ENCODE measurements around the gene C17orf114.

The C17orf114 gene

GRCh38 chr17:4771519-4772234 lies 30.5 kb downstream of the C17orf114 start, which contains the start of gene TM4SF5:
Gene TM4SF5, plus strand, starts transcription at chr17:4771886. Its CDS starts 37 bp downstream, at chr17:4771923.
- ChIA-PET CTCF (interaction anchor here (0.6 to 0.8 kb wide), 3 partner anchors 18 to 205 kb away, joined by 3 to 4 read pairs (median 3); partner anchors contain the start of gene CHRNE), POLR2A (ENCODE audit: low non-redundant PET) (no interaction called here)
- DNase-seq (ENCODE audit: low spot score), result no peak

DNA sequence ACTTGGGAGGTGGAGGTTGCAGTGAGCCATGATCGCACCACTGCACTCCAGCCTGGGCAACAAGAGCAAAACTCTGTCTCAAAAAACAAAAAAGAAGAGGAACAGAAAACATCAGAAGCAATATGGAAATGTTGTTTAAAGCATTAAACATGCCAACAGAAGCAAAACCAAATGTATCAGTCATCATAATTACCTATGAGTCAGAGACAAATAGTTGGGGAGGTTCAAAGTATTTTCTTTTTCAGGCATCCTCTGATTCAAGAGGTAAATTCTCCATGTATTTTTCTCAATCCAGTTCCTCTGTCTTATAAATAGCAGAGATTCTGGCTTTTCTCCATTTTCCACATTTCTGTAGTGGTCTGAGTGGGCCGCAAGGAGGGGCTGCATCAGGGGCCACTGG lies 32.5 kb downstream of the C17orf114 start:
- peak; percentile 59 for DNase-seq (ENCODE audit: low spot score)
- POLR2A ChIA-PET (ENCODE audit: low non-redundant PET), result interaction anchor here (0.6 kb wide), 1 partner anchor 26 kb away, joined by 3 read pairs; the partner anchor contains the start of gene PSMB6
- CTCF ChIA-PET, result interaction anchor here (0.7 kb wide), 1 partner anchor 203 kb away, joined by 4 read pairs; no protein-coding TSS in a partner anchor
- H3K27ac ChIP-seq, result no peak overlapping the region
- TF ChIP-seq CTCF (conservative IDR thresholded peaks at IDR 0.05; ENCODE audit: low read depth), result no peak

More at GRCh38 chr17:4771519-4772234, 30.5 kb downstream of the C17orf114 start, which contains the start of gene TM4SF5:
- no peak within 1 kb of the TSS for H3K27ac ChIP-seq
- no peak for TF ChIP-seq CTCF (conservative IDR thresholded peaks at IDR 0.05; ENCODE audit: low read depth)

DNA sequence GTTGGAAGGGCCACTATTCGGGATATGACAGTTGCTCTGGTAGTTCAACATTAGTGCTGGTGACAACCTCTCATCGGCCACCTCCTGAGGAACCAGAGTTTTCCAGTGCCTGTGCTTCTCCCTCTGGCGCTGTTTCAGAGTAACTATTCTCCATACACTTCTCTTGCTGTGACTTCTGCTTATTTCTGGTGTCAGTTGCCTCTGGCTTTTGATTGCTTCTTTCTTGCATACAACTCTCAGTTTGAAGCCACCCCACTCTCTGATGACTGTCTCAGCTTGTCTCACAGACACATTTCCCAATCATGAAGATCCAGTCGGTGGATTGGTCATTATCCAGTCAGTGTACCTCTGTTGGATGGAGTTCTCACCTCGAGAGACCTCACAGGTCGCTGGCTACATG lies 33.8 kb downstream of the C17orf114 start:
- DNase-seq (ENCODE audit: low spot score), result no peak
- H3K27ac ChIP-seq, result no peak overlapping the region
- CTCF ChIA-PET, result no interaction called here
- POLR2A ChIA-PET (ENCODE audit: low non-redundant PET), result no interaction called here
- no peak for TF ChIP-seq CTCF (conservative IDR thresholded peaks at IDR 0.05; ENCODE audit: low read depth)

DNA sequence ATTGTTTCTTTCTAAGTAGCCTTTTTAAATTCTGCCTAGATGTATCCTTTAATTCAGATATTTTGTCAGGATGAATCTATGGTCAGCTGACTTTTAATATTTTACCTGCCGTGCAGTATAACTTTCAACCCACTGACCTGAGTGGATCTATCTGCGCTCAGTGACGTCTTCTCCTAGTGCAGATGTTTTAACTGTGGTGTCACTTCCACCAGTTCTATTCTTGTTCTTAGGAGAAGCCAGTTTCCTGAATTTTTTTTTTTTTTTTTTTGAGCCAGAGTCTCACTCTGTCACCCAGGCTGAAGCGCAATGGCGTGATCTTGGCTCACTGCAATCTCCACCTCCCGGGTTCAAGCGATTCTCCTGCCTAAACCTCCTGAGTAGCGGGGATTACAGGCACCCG lies 35.4 kb downstream of the C17orf114 start:
- DNase-seq (ENCODE audit: low spot score), result no peak
- no peak for TF ChIP-seq CTCF (conservative IDR thresholded peaks at IDR 0.05; ENCODE audit: low read depth)
- POLR2A ChIA-PET (ENCODE audit: low non-redundant PET), result no interaction called here
- no peak overlapping the region for H3K27ac ChIP-seq
- CTCF ChIA-PET, result no interaction called here

DNA sequence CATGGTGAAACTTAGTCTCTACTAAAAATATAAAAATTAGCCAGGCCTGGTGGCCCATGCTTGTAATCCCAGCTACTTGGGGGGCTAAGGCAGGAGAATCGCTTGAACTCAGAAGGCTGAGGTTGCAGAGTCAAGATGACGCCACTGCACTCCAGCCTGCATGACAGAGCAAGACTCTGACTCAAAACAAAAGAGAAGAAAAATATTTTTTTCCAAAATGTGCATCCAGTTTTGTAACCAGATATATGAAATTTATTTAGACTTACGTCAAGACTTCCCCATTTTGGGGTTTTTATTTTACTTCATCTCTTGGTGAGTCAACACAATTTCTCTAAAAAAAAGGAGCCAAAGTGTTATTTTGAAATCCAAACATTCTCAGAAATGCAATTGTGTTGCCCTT lies 35.9 kb downstream of the C17orf114 start:
- DNase-seq (ENCODE audit: low spot score), result no peak
- TF ChIP-seq CTCF (conservative IDR thresholded peaks at IDR 0.05; ENCODE audit: low read depth), result no peak
- ChIA-PET CTCF (no interaction called here), POLR2A (ENCODE audit: low non-redundant PET) (no interaction called here)
- H3K27ac ChIP-seq, result no peak overlapping the region

DNA sequence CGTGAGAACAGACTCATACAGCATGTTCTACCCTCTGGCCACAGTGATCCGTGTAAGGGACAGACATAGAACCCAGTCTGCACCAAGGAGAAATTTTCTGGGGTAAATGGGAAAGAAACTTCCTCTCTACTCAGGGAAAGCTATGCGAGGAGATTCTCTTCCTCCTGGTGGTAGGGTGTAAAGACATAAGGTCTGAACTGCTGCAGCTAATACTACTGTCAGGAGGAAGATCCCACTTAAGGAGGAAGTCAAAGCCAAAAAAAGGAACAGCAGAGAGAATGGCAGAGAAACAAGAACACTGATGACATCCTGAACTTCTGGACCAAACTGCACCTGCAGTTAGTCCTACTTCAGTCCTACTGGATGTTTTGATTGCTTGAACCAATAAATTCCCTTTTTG lies 37.5 kb downstream of the C17orf114 start:
- no peak overlapping the region for H3K27ac ChIP-seq
- no peak for DNase-seq (ENCODE audit: low spot score)
- no peak for TF ChIP-seq CTCF (conservative IDR thresholded peaks at IDR 0.05; ENCODE audit: low read depth)
- ChIA-PET CTCF (interaction anchor here (0.9 kb wide), 1 partner anchor 26 kb away, joined by 3 read pairs; no protein-coding TSS in a partner anchor), POLR2A (ENCODE audit: low non-redundant PET) (no interaction called here)
